ENCODE data around the gene MAGEB1. TPM values are rescaled to one million over a fixed set of nuclear protein-coding genes. Genes with fewer than 3 reads are reported as not detected.

MAGEB1 gene
- polyA plus RNA-seq, 1 donor from 2014 or later = not detected

- H3K4me3 ChIP-seq (ENCODE audit: low read length) = no peak overlapping the region
- no peaks in the 10 kb centered on the region for H3K79me2 ChIP-seq (replicated peaks; ENCODE audit: insufficient read depth, low read length)
- no peaks in the 10 kb centered on the region for H3K36me3 ChIP-seq (ENCODE audit: insufficient read depth, low read length)
- no peak overlapping the region for H3K27ac ChIP-seq (ENCODE audit: low read length)
- H3K27me3 ChIP-seq (ENCODE audit: insufficient read depth, low read depth, low read length) = no peaks in the 10 kb centered on the region
- TF ChIP-seq POLR2AphosphoS5 (IDR thresholded peaks at IDR 0.05) (no peak), REST (IDR thresholded peaks at IDR 0.05; ENCODE audit: borderline replicate concordance) (no peak), EP300 (conservative IDR thresholded peaks at IDR 0.05; ENCODE audit: poor library complexity, severe bottlenecking) (no peak), TAF1 (IDR thresholded peaks at IDR 0.05; ENCODE audit: low read depth) (no peak), EZH2 (IDR thresholded peaks at IDR 0.05; ENCODE audit: borderline replicate concordance, insufficient read depth, low read length, poor library complexity, severe bottlenecking) (no peak), RAD21 (conservative IDR thresholded peaks at IDR 0.05) (no peak), MXI1 (conservative IDR thresholded peaks at IDR 0.05; ENCODE audit: poor library complexity, severe bottlenecking) (no peak), CTCF (IDR thresholded peaks at IDR 0.05; ENCODE audit: poor library complexity, severe bottlenecking) (no peak)
- H2AFZ ChIP-seq (ENCODE audit: low read depth, low read length) = no peak overlapping the region
- H3K4me2 ChIP-seq (ENCODE audit: low read length) = no peak overlapping the region
- no peak overlapping the region for H3K9ac ChIP-seq (ENCODE audit: low read length)
- H3K9me2 ChIP-seq (ENCODE audit: insufficient read depth, low read length) = no peaks in the 10 kb centered on the region
- no peaks in the 10 kb centered on the region for H3F3A ChIP-seq (ENCODE audit: insufficient read depth, low read length, poor library complexity, severe bottlenecking)
- H4K20me1 ChIP-seq (ENCODE audit: insufficient read depth) = no peaks in the 10 kb centered on the region
- no peaks in the 10 kb centered on the region for H3K9me3 ChIP-seq (ENCODE audit: low read length)
Measured at GRCh38 chrX:30278365-30278764, 31.4 kb downstream of the MAGEB1 start.

GRCh38 chrX:30280428-30280827, 33.5 kb downstream of the MAGEB1 start:
- H3K9me3 ChIP-seq (ENCODE audit: low read length) = no peaks in the 10 kb centered on the region
- no peaks in the 10 kb centered on the region for H3F3A ChIP-seq (ENCODE audit: insufficient read depth, low read length, poor library complexity, severe bottlenecking)
- no peaks in the 10 kb centered on the region for H3K9me2 ChIP-seq (ENCODE audit: insufficient read depth, low read length)
- H3K4me3 ChIP-seq (ENCODE audit: low read length) = no peak overlapping the region
- H3K27me3 ChIP-seq (ENCODE audit: insufficient read depth, low read depth, low read length) = no peaks in the 10 kb centered on the region
- H3K27ac ChIP-seq (ENCODE audit: low read length) = no peak overlapping the region
- no peaks in the 10 kb centered on the region for H3K36me3 ChIP-seq (ENCODE audit: insufficient read depth, low read length)
- TF ChIP-seq CTCF (IDR thresholded peaks at IDR 0.05; ENCODE audit: poor library complexity, severe bottlenecking) (no peak), SMC3 (conservative IDR thresholded peaks at IDR 0.05; ENCODE audit: poor library complexity) (no peak), REST (IDR thresholded peaks at IDR 0.05; ENCODE audit: borderline replicate concordance) (no peak), EP300 (conservative IDR thresholded peaks at IDR 0.05; ENCODE audit: poor library complexity, severe bottlenecking) (no peak)
- no peak overlapping the region for H2AFZ ChIP-seq (ENCODE audit: low read depth, low read length)
- H4K20me1 ChIP-seq (ENCODE audit: insufficient read depth) = no peaks in the 10 kb centered on the region
- H3K79me2 ChIP-seq (replicated peaks; ENCODE audit: insufficient read depth, low read length) = no peaks in the 10 kb centered on the region
- H3K4me2 ChIP-seq (ENCODE audit: low read length) = no peak overlapping the region
- H3K9ac ChIP-seq (ENCODE audit: low read length) = no peak overlapping the region

All from neural cell (in vitro differentiated cells).